ENCODE data around the gene MYRF.
A peak's percentile ranks its signal among the peaks of the same experiment; 100 is the strongest.

The MYRF gene

DNA sequence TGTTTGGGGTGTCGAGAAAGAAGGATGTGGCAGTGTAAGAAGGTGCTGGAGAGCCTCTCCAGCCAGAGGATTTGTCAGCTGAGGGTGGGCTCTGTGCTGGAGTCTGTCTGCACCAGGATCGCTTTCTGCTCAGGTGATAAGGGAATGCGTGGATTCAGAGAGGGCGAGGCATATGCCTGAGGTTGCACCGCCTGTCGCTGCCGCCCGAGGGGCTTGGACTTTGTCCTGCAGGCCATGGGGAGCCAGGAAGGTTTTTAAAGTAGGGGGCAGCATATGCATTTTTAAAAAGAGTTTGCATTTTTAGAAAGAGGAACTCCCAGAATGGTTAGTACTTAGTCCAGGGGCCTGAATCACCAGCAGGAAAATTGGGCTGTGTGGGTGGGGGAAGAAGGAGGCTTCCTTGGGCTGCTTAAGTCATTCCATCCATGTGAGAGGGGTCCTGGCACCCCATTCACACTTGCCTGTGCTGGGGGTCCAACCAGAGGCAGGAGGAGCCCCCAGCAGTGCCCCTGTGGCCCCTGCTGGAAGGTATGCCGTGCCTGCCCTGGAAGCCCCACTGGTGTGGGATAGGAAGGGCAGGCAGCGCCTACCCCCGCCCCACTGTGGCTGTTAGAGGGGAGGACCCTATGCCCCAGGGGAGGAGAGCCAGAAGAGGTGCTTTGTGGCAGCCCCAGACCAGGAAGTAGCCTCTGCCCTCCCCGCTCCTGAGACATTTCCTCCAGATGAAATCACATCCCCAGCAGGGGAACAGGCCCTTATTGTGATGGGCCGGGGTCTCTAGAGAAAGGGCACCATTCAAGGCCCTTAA lies 35.8 kb upstream of the MYRF start:
- Histone ChIP-seq H3K36me3 (peaks cover 0 to 7% (median 0%) of the 10 kb centered on the region in 3 donors), H3K27me3 (peaks cover 0 to 6% of the 10 kb centered on the region in 2 donors), H3K9me3 (no peaks in the 10 kb centered on the region), H3K4me3 (no peak overlapping the region), H3K27ac (no peak overlapping the region), H3K4me1 (peaks cover 0 to 20% (median 13%) of the 10 kb centered on the region in 4 donors)
- intact Hi-C loops (cut with DNase I; ENCODE audit: low total_unique reads), result no loop called here
- DNase-seq, result no peak
- TF ChIP-seq, protein P1, sequence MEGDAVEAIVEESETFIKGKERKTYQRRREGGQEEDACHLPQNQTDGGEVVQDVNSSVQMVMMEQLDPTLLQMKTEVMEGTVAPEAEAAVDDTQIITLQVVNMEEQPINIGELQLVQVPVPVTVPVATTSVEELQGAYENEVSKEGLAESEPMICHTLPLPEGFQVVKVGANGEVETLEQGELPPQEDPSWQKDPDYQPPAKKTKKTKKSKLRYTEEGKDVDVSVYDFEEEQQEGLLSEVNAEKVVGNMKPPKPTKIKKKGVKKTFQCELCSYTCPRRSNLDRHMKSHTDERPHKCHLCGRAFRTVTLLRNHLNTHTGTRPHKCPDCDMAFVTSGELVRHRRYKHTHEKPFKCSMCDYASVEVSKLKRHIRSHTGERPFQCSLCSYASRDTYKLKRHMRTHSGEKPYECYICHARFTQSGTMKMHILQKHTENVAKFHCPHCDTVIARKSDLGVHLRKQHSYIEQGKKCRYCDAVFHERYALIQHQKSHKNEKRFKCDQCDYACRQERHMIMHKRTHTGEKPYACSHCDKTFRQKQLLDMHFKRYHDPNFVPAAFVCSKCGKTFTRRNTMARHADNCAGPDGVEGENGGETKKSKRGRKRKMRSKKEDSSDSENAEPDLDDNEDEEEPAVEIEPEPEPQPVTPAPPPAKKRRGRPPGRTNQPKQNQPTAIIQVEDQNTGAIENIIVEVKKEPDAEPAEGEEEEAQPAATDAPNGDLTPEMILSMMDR (IDR thresholded peaks at IDR 0.05), result no peak

- peaks cover 0 to 9% (median 0%) of the 10 kb centered on the region in 3 donors for H3K36me3 ChIP-seq
- H3K27ac ChIP-seq, result no peak overlapping the region
- TF ChIP-seq, protein P1 (IDR thresholded peaks at IDR 0.05), result no peak
- intact Hi-C loops (cut with DNase I; ENCODE audit: low total_unique reads), result no loop called here
- H3K9me3 ChIP-seq, result no peaks in the 10 kb centered on the region
- peaks cover 0 to 20% (median 13%) of the 10 kb centered on the region in 4 donors for H3K4me1 ChIP-seq
- H3K4me3 ChIP-seq, result peak overlapping the region in 1 of 2 donors; percentile 56
- H3K27me3 ChIP-seq, result peaks cover 0 to 6% of the 10 kb centered on the region in 2 donors
- no peak for DNase-seq
These were observed 35.0 kb upstream of the MYRF start for GRCh38 chr11:61717286-61718033.

DNA sequence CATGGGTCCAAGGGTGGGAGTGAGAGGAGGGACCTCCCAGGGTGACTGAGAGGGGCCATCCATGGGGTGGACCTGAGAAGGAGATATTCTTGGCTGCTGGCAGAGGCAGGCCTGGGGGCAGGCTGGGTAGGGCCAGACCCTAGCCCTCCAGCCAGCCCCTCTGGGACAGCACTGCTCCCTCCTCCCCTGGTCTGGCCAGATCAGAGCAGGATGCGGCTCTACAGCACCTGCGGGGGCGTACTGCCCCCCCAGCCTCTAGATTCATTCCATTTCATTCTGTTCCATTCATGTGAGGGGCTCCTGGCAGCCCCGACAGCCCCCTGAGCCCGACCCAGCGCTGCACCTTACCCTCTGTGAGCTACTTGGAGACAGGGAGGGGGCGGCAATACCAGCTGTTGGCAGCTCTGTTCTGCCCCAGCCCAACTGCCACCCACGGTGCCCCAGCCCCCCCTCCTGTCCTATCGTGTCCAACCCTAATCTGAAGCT lies 34.3 kb upstream of the MYRF start:
- intact Hi-C loops (cut with DNase I; ENCODE audit: low total_unique reads), result no loop called here
- TF ChIP-seq, protein P1 (IDR thresholded peaks at IDR 0.05), result no peak
- Histone ChIP-seq H3K27me3 (peaks cover 0 to 6% of the 10 kb centered on the region in 2 donors), H3K27ac (peak overlapping the region in 1 of 2 donors; percentile 52), H3K36me3 (peaks cover 0 to 16% (median 0%) of the 10 kb centered on the region in 3 donors), H3K4me1 (peaks cover 0 to 20% (median 13%) of the 10 kb centered on the region in 4 donors), H3K9me3 (no peaks in the 10 kb centered on the region), H3K4me3 (peak overlapping the region; percentile 50 to 56)
- no peak for DNase-seq

DNA sequence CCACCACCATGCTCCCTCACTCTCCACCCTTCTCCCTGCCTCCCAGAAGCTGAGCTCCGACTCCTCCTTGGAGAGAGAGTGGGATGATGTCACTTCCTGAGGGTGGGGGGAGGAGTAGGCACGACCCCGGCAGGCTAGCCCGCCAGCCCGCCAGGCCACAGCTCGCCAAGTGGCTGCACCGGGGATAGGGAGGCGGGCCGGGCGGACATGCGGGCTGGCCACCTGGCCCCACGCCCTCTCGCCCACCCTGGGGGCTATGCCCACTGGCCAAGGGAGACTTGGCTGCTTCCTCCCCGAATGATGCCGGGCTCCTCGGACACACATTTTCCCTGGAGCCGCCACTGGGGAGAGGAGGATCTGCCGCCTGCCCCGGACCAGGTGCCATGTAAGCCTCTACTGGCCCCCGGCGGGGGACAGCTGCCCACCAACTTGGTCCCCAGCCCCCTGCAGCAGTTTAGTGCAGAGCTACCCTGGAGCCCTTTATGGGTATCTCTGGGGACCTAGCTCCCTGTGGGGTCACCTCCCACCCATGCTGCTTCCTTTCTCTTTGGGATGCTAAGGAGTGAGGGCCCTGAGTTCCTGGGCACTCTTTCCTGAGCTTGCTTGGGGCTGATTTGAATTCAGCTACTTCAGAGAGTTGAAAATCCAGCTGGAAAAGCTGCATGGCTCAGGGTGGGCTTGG lies 33.7 kb upstream of the MYRF start:
- no peaks in the 10 kb centered on the region for H3K9me3 ChIP-seq
- TF ChIP-seq, protein P1 (IDR thresholded peaks at IDR 0.05), result no peak
- peaks cover 0 to 6% of the 10 kb centered on the region in 2 donors for H3K27me3 ChIP-seq
- peak overlapping the region; percentile 50 to 56 for H3K4me3 ChIP-seq
- DNase-seq, result no peak
- intact Hi-C loops (cut with DNase I; ENCODE audit: low total_unique reads), result no loop called here
- peak overlapping the region; percentile 23 to 52 for H3K27ac ChIP-seq
- peaks cover 0 to 20% (median 13%) of the 10 kb centered on the region in 4 donors for H3K4me1 ChIP-seq
- peaks cover 0 to 22% (median 0%) of the 10 kb centered on the region in 3 donors for H3K36me3 ChIP-seq

DNA sequence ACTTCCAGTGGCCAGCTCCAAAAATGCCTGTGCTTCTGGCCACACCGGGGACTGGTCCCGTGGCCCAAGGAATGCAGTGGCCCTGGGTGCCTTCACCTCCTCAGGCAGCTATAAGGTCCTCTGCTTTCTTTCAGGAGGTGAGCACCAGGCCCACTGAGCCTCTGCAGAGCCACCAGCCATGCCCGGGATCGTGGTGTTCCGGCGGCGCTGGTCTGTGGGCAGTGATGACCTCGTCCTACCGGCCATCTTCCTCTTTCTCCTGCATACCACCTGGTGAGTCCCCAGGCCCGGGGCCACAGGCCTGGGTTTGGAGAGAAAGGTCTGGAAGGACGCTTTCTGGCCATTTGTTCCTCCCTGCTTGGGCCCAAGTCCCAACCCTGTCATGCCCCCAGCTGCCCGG lies 32.5 kb upstream of the MYRF start:
- Histone ChIP-seq H3K27ac (no peak overlapping the region), H3K4me3 (no peak overlapping the region), H3K27me3 (peaks cover 0 to 6% of the 10 kb centered on the region in 2 donors), H3K9me3 (no peaks in the 10 kb centered on the region), H3K4me1 (peaks cover 0 to 20% (median 13%) of the 10 kb centered on the region in 4 donors), H3K36me3 (peaks cover 0 to 32% (median 0%) of the 10 kb centered on the region in 3 donors)
- DNase-seq, result no peak
- intact Hi-C loops (cut with DNase I; ENCODE audit: low total_unique reads), result no loop called here
- TF ChIP-seq, protein P1 (IDR thresholded peaks at IDR 0.05), result no peak

Data from tibial artery (tissue), 4 donors.